Ammon's horn (tissue), 1 donor: ENCODE measurements around the gene SLK.

ENCODE experiments used
- DNase-seq: peaks from one replicate; pipeline ENCODE4 v3.0.0-alpha.2; 2016; ENCODE audit warnings: low spot score

SLK gene

GRCh38 chr10:103966671-103967447 is at the start of gene SLK:
Gene SLK, plus strand, starts transcription at chr10:103967140. Its CDS starts 606 bp downstream, at chr10:103967746.
- DNase-seq, result peak; percentile 90

DNA sequence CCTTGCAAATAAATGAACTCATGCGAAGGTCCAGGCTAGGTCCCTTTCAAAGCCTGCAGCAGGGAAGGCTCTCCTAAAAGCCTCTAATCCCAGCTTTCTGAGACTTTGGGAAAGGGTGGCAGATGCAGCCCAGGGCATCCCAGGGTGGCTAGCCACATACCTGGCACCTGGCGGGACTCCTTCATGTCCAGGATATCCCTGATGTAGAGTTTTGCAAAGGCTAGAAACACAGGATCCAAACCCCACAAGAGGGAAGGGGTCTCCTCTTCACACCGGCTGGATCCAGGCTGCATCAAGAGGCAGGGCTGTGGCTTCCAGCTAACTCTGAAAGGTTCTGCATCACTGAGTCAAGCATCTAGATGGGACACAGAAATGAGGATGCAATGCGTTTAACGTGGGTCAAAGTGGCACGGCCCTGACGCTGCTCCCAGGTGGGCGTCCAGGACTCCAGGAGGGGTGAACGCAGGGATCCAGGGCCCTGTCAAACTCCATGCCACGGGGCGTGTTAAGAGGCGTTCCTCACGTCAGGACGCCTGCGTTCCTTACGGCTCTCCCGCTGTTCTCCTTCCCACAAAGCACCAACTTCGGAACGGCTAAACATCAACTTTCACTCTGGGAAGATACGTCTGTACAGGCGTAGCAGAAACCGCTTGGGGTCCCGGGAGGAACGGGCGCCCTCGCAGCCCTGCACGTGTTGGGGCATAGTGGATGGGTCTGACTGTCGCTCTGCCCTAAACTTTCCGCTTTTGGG is 49.5 kb upstream of the SLK start:
- DNase-seq, result peak; percentile 67

- DNase-seq, result peak; percentile 99
These were observed 48.7 kb upstream of the SLK start, which contains the start of gene STN1 for GRCh38 chr10:103918053-103918846. Gene STN1, minus strand, starts transcription at chr10:103918184. Its CDS starts 590 bp downstream, at chr10:103917594.

DNA sequence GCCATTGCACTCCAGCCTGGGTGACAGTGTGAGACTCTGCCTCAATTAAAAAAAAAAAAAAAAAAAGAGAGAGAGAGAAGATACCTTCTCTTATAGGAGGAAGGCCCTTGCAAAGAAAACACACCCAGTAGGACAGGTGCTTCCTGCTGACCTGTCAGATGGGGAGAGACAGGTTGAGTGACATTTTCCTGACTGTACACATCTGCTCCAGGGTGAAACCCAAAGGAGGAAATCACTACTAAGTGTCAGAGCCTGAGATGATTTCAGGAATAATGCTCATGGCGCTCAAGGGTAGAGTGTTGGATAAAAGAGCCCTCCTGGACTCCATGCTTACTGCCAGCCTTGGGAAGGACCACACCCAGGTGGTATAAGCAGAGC is 47.3 kb upstream of the SLK start:
- DNase-seq, result no peak

DNA sequence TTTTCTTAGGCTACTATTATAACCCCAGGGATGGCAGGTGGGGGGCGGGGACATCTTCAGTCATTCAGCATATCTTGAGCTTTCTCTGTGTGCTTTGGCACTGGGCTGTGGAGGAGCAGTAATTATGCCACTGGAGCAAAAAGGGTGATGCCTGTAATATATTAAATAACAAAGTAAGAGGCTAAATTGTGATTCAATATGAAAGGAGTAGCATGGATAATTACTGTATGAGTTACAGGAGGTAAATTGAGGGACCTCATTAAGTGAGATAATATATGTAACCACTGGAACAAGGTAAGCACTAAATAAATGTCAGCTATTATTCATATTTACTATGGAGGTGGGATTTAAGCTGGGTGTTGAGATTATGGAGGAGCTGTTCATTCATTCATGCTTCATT is 45.7 kb upstream of the SLK start:
- no peak for DNase-seq

- peak; percentile 79 for DNase-seq
These were observed 45.2 kb upstream of the SLK start for GRCh38 chr10:103921750-103922195.

DNA sequence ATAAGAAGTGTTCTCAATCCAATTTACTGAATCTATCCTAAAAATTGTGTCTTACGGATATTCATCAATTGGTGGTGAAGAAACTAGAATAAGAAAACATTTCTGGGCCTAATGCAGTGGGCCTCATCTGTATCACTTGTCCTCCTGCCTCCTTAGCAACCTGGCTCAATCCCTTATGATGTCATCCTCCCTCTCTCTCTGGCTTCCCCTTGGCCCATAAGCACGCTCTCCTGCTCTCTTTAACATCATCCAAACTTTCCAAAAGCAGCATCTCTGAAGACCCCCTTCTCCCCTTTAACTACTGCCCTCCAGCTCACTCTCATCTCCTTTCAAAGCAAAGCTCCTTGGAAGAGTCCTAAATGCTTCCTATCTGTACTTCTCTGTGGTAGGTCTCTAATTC is 44.3 kb upstream of the SLK start:
- DNase-seq, result no peak

GRCh38 chr10:103923502-103923901 is 43.4 kb upstream of the SLK start:
- no peak for DNase-seq

DNA sequence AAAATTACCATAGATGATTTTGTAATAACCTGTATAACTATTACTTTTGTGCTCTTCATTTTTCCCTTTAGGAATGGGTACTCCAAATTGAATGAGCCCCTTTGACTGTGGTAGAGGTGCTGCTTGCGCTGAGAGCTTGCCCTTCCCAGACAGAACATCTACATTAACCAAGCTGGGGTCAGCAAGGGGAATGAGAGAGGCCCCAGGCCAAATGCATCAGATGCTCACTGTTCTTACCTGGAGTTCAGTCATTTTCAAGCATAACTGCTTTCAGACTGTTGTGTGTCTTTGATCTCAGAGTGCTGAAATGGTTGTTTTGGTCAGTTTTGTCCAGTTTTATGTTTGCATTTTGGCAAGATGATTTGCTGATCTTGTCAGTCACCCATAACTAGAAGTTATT is 41.3 kb upstream of the SLK start:
- no peak for DNase-seq

- no peak for DNase-seq
These were observed 40.1 kb upstream of the SLK start for GRCh38 chr10:103926722-103927319.

DNA sequence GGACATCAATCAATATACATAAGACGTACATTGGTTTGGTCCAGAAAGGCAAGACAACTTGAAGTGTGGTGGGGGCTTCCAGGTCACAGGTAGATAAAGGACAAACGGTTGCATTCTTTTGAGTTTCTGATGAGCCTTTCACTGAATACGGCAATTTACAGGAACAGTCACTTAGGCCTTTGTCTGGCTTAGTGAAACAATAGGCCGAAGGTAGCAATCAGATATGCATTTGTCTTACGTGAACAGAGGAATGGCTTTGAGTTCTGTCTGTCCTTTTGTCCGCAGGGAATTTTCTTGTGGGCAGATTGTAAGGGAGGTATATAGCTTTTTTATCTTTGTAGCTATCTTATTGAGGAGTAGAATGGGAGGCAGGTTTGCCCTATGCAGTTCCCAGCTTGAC is 38.2 kb upstream of the SLK start:
- DNase-seq, result no peak

- DNase-seq, result no peak
These were observed 37.5 kb upstream of the SLK start for GRCh38 chr10:103929381-103929921.

GRCh38 chr10:103930449-103930848 is 36.5 kb upstream of the SLK start:
- DNase-seq, result no peak

DNA sequence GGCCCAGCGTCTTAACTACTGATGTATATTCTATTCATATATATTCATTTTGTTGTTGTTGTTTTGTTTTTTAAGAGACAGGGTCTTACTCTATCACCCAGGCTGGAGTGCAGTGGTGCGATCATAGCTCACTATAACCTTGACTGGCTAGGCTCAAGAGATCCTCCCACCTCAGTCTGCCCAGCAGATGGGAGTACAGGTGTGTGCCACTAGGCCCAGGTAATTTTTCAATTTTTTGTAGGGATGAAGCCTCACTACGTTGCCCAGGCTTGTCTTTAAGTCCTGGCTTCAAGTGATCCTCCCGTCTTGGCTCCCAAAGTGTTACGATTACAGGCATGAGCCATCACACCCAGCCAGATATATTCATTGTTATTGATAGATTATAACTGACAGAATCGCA is 36.1 kb upstream of the SLK start:
- DNase-seq, result no peak

DNA sequence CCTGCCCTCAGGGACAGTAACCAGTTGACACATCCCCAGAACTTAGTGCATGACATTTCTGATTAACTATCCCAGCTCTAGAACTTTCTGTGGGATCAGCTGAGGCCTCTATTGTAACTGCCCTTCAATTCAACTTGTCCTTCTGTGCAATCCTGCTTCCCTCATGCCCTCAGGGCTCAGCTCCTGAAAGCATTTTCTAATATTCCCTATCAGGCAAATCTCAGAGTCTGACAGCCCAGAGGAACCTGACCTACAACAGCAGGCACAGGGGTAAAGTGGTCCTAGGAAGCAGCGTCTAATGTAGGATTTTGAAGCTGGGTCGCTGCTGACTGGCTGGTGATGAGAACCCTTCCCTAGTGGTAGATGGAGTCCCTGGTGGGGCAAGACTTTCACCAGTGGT is 35.3 kb upstream of the SLK start:
- no peak for DNase-seq

- DNase-seq, result no peak
These were observed 34.7 kb upstream of the SLK start for GRCh38 chr10:103932271-103932670.

DNA sequence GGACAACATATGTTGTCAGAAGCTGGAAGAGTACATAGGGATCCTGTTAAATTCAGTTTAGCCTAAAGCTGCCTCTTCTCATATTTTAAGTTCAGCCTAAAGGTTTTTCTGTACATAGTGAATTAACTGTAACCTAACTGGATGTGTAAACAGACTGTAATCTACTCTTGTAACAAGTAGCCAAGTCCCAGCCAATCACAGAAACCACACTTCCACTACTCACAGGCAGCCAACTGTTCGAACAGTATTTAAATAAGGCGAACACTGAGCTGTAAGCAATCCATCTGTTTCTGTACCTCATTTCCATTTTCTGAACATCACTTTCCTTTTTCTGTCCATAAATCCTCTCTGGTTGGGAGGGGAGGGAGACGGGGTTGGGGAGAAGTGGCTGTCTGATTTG is 34.0 kb upstream of the SLK start:
- peak; percentile 51 for DNase-seq

- DNase-seq, result peak; percentile 91
These were observed 33.3 kb upstream of the SLK start for GRCh38 chr10:103933557-103934121.

- no peak for DNase-seq
These were observed 32.6 kb upstream of the SLK start for GRCh38 chr10:103934308-103934707.

GRCh38 chr10:103936022-103936421 is 30.9 kb upstream of the SLK start:
- peak; percentile 63 for DNase-seq

GRCh38 chr10:103939522-103939921 is 27.4 kb upstream of the SLK start:
- DNase-seq, result peak; percentile 28
